H1 (cell line): ENCODE measurements around the gene TRIM44. TPM values are rescaled to one million over a fixed set of nuclear protein-coding genes. Genes with fewer than 3 reads are reported as not detected.

Source experiments
- ASH2L ChIP-seq: fragments of 200-600, 300-600 bp; sonication (generic); IDR thresholded peaks from one replicate; pipeline ENCODE4 v1.7.1; 2017; ENCODE audit warnings: low read length
- GTF2F1 ChIP-seq: IDR thresholded peaks from 2 replicates; pipeline ENCODE4 v1.6.1; 2012; ENCODE audit warnings: low read depth, low read length, improper control_type of control experiment, borderline replicate concordance
- polyA plus RNA-seq, 7 experiments: library from polyadenylated mRNA; depleted of rRNA in 3 of 7; stranded (reverse) in 5 of 7; unstranded in 2 of 7; fragments of >200 nt in 5 of 7; fragments of 200-250 nt in 2 of 7; gene quantifications; 1 replicate in 5 of 7; 2 replicates in 1 of 7; 4 replicates in 1 of 7; pipeline versions ENCODE4 v1.2.1 to v1.2.3, GENCODE V29; 2011 to 2013; ENCODE audit warnings: missing spikeins in 2 of 7, mixed read lengths in 2 of 7
- total RNA-seq: library from RNA; stranded (reverse); fragmentation: NEBNext Ultra II Directional; extraction: Animal tissue kit (Norgen Biotek cat#: 25700); gene quantifications from 2 replicates; pipeline ENCODE4 v1.2.1, GENCODE V29; 2021

The TRIM44 gene
- total and polyA plus RNA-seq, 2 of the 8 experiments (the other 6 are each of a cell fraction or from before 2014, with no cell fraction given), result 13.9 to 34.4 TPM

DNA sequence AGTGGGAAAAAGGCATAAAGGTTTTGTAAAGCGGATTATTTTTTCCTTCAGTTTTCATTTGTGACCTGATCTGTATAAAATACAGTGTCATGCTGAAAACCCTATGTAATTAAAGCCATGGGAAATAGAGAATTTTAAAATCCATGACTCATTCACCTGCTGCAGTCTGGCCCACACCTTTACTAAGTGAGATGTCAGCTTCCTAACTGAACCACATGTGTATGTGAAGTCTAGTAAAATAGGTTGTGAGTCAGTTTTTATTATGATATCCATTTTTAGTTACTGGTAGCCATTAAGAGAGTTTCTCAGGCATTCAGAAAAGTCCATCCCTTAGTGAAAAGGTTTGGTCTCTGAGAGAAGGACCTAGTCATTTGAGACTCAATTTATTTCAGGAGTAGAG lies 60.9 kb downstream of the TRIM44 start (continued):
- TF ChIP-seq ASH2L, result no peak
- TF ChIP-seq GTF2F1, result no peak
